GM13976 (cell line): Measurements from ENCODE around the gene CCRL2.
"Not testable (repeated sequence)": the region's sequence is repeated elsewhere in the genome, so short reads cannot be mapped to it uniquely, and the experiment has no call there.

Source experiments
- DNase-seq: peaks from one replicate; pipeline ENCODE4 v3.0.0; 2012; ENCODE audit warnings: low spot score
- in situ Hi-C: fragments of 300-500 bp; cut with MboI; formaldehyde crosslinking; loops from one replicate; pipeline ENCODE4 v1.12.0; 2022; ENCODE audit warnings: low sequenced_read_pairs, mixed read lengths, inconsistent platforms; ENCODE audit not compliant: unreplicated experiment
- TF ChIP-seq, protein P1 (sequence below): IDR thresholded peaks from 2 replicates; pipeline ENCODE4 v1.5.1; 2012; ENCODE audit warnings: borderline replicate concordance, mild to moderate bottlenecking; ENCODE audit not compliant: insufficient read depth; ENCODE audit errors: extremely low read depth, missing control alignments, control extremely low read depth

The CCRL2 gene

DNA sequence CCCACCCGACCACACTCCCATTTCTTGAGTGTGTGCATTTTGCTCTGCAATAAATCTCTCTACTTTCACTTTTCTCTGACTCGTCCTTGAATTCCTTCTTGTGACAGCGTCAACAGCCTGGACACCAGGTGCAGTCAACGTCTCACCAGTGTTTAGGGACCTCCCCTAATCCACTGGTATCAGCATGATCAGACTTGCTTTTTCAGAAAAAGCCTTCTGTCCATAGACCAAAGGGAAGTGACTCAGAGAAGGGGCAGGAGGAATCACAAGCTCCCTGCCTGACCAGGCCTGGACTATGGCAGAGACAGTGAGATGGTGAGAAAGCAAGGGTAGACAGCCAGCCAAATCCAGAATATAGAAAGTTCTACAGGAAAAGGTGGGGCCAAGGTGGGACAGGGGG, 20.9 kb upstream of the CCRL2 start:
- TF ChIP-seq, protein P1, sequence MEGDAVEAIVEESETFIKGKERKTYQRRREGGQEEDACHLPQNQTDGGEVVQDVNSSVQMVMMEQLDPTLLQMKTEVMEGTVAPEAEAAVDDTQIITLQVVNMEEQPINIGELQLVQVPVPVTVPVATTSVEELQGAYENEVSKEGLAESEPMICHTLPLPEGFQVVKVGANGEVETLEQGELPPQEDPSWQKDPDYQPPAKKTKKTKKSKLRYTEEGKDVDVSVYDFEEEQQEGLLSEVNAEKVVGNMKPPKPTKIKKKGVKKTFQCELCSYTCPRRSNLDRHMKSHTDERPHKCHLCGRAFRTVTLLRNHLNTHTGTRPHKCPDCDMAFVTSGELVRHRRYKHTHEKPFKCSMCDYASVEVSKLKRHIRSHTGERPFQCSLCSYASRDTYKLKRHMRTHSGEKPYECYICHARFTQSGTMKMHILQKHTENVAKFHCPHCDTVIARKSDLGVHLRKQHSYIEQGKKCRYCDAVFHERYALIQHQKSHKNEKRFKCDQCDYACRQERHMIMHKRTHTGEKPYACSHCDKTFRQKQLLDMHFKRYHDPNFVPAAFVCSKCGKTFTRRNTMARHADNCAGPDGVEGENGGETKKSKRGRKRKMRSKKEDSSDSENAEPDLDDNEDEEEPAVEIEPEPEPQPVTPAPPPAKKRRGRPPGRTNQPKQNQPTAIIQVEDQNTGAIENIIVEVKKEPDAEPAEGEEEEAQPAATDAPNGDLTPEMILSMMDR, result no peak
- DNase-seq, result no peak
- in situ Hi-C loops, result no loop called here

DNA sequence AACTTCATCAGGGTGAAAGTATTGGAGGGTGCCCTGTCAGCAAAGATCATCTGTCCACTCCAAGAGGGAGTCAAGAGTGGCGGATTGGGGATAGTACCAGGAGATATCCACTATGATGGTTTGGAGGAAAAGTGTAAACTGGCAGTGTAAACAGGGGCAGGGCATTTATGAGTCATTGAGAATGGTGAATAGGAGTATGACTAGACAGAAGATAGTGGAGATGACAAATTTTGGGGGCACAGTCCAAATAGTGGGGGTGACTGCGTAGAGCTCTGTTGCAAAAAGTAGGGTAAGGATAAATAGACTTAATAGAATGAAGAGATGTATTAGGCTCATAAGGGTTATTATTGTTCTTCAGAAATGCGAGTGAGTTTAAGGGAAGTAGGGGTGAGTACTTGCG, 18.2 kb upstream of the CCRL2 start:
- in situ Hi-C loops, DNase-seq: not testable (repeated sequence)

DNA sequence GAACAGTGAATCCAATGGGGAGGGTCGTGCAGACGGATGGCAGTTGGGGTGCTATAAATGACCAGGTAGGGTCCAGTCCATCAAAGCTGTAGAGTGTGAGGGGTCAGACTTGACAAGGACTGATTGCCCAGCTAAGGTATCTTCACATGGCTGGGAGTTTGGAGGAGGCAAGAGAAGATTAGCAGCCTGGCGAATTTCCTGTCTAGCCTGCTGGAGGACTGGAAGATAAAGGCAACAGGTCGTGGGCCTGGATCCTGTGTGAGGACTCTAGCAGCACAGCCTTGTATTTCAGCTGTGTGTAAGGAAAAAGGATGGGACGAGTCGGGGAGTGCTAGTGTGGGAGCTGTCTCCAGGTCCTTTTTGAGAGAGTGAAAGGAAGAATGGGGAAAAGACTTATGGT, 17.8 kb upstream of the CCRL2 start:
- DNase-seq, result no peak
- TF ChIP-seq, protein P1, result no peak
- in situ Hi-C loops, result no loop called here

DNA sequence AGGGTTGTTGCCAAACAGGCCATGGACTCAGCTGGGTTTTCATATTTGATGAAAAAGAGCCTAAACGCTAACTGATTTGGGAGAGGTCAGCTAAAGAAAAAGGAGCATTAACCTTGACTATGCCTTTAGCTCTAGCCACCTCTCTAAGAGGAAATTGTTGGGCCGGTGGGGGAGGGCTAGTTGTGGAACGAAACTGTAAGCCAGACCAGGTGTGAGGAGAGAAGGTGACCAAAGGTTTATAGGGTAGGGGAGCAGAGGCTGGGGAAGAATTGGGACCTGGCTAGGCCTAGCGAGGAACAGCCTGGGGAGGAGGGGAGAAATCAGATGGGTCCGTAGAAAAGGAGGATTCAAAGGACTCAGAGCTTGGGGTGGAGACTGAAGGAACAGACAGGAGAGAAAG, 15.5 kb upstream of the CCRL2 start:
- in situ Hi-C loops, DNase-seq: not testable (repeated sequence)

DNA sequence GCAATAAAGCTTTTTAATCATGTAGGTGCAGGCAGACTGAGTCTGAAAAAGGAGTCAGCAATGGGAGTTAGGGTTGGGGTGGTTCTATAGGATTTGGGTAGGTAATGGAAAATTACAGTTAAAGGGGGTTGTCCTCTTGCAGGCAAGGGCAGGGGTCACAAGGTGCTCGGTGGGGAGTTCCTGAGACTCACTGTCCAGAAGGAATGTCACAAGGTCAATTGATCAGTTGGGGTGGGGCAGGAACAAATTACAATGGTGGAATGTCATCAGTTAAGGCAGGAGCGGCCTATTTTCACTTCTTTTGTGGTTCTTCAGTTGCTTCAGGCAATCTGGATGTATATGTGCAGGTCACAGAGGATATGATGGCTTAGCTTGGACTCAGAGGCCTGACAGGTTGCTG, 14.0 kb upstream of the CCRL2 start:
- in situ Hi-C loops, result no loop called here
- TF ChIP-seq, protein P1, result no peak
- DNase-seq, result no peak

DNA sequence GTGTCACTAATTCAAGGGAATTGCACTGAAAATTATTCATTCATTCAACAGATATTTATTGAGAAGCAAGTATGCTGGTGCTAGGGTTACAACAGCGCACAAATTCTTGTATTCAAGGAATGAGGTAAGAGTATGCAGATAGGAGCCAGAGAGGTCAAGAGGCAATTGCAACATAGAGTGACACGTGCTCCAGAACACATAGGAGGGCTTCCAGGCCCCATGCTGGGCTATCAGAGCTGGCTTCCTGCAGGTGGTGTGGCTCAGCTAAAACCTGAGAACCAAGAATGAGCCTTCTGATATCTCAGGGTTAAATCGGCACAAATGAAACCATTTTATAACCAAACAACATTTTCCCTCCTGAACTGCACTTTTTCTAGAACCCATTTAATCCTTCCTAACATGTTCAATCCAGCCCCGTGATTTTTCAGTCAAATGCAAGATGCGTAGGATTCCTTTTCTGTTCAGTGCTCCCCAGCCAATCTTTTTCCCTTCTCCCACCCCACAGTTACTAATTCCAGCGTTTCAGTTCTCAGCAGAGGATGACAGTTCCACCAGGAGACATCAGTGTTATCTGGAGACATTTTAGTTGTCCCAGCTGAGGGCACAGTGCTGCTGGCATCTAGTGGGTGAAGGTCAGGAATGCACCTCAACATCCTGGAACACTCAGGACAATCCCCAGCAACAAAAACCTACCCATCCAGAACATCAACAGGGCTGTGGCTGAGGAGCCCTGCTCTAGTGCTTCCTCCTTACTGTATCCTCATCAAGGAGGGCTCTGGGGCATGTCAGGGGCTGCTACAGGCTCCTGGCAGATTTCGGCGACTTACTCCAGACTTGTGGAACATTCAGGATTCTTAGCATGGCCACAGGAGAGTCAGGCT, 13.3 kb upstream of the CCRL2 start:
- no peak for DNase-seq
- in situ Hi-C loops, result no loop called here
- TF ChIP-seq, protein P1, result no peak

DNA sequence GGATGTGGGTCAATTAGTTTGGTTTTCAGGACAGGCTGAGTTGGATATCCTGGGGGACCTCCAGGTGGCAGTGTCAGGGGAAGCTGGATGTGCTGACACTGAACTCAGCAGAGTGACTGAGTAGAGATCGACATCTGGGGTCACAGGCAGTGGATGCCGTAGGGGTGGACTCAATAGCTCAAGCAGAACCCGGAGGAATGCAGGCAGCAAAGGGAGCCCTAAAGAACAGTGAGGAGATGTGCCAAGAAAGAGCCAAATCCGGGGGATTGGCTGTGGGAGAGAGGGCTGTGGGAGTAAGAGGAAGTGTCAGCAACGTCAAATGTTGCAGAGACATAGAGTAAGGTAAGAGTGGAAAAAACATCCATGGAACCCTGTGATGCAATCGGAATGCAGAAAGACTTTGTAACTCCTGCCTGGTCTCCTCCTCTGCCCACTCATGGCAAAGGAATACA, 11.8 kb upstream of the CCRL2 start:
- TF ChIP-seq, protein P1, result no peak
- in situ Hi-C loops, result no loop called here
- DNase-seq, result no peak
